ENCODE data around the gene SOCS1.

DNA sequence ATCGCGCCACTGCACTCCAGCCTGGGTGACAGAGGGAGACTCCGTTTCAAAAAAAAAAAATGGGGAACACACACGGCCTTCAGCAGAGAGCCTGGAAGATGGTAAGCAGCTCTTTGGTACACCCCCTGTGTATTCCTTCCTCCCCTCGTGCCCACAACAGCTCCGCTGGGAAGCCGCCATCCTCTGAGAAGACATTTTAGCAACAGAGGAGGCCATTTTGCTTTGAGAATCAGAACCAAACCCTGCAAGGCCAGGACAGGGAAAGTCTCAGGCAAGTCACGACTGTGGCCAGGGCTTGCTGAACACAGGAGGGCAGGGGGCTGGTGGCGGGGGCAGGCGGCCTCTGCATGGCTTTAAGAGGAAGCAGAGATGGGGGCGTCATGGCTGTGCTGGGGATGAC lies 45.7 kb downstream of the SOCS1 start:
- TF ChIP-seq CTCF (IDR thresholded peaks at IDR 0.05) (no peak), POLR2A (IDR thresholded peaks at IDR 0.05) (no peak), POLR2AphosphoS5 (IDR thresholded peaks at IDR 0.05) (no peak)
